Cardiac fibroblast (primary cell): ENCODE measurements around the gene BCL2L11.

Experiments
- DNase-seq, 2 donors: peaks; one replicate each; pipeline versions ENCODE4 v3.0.0 to v3.0.0-alpha.2; 2010; ENCODE audit warnings: low read depth in 2 of 2
- H3K4me3 ChIP-seq, 2 donors: replicated peaks in 1 of 2; 1 replicate in 1 of 2; 2 replicates in 1 of 2; pipeline ENCODE4 v1.5.1; 2011; ENCODE audit warnings: low read depth in 2 of 2, low read length in 2 of 2, mild to moderate bottlenecking in 2 of 2, moderate library complexity in 1 of 2
- TF ChIP-seq, protein P1 (sequence below): IDR thresholded peaks from one replicate; pipeline ENCODE4 v1.5.1; 2011; ENCODE audit warnings: low read depth, mild to moderate bottlenecking, low read length, inconsistent platforms

The BCL2L11 gene

DNA sequence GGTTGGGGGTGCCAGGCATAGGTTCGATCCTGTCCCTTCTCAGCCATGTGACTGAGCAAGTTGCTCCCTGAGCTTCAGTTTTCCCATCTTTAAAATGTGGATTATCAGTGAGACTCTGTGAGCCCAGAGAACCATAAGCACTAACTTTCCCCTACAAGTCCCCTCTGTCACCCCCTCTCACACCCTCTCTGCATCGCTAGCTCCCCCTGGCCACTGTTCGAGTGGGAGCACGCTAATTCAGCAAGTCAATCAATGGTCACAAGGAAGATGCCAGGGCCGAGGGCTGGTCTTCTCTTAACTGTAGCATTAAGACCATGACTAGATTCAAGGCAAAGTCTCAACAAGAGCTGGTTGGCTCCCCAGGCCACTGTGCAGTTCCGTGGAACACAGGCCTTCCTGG lies 66.2 kb downstream of the BCL2L11 start:
- TF ChIP-seq, protein P1, sequence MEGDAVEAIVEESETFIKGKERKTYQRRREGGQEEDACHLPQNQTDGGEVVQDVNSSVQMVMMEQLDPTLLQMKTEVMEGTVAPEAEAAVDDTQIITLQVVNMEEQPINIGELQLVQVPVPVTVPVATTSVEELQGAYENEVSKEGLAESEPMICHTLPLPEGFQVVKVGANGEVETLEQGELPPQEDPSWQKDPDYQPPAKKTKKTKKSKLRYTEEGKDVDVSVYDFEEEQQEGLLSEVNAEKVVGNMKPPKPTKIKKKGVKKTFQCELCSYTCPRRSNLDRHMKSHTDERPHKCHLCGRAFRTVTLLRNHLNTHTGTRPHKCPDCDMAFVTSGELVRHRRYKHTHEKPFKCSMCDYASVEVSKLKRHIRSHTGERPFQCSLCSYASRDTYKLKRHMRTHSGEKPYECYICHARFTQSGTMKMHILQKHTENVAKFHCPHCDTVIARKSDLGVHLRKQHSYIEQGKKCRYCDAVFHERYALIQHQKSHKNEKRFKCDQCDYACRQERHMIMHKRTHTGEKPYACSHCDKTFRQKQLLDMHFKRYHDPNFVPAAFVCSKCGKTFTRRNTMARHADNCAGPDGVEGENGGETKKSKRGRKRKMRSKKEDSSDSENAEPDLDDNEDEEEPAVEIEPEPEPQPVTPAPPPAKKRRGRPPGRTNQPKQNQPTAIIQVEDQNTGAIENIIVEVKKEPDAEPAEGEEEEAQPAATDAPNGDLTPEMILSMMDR = no peak
- no peak for DNase-seq
- H3K4me3 ChIP-seq = no peak overlapping the region

DNA sequence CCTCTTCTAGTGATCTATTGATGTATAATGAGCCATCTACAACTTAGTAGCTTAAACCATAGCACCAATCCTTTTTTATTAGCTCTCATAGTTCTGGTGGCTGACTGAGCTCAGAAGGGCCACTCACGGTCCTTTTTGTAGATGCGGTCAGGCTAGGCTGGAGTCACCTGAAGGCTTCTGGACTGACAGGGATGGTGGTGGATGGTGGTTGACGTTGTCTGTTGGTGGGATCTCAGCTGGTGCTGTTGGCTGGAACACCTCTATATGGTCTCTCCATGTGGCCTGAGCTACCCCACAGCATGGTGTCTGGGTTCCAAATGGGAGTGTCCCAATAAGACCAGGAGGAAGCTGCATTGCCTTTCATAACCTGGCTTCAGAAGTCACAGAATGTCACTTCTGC lies 68.0 kb downstream of the BCL2L11 start:
- no peak overlapping the region for H3K4me3 ChIP-seq
- no peak for DNase-seq
- TF ChIP-seq, protein P1 = no peak

- TF ChIP-seq, protein P1 = no peak
- DNase-seq = no peak
- no peak overlapping the region for H3K4me3 ChIP-seq
Measured at GRCh38 chr2:111189106-111189505, 68.4 kb downstream of the BCL2L11 start.

DNA sequence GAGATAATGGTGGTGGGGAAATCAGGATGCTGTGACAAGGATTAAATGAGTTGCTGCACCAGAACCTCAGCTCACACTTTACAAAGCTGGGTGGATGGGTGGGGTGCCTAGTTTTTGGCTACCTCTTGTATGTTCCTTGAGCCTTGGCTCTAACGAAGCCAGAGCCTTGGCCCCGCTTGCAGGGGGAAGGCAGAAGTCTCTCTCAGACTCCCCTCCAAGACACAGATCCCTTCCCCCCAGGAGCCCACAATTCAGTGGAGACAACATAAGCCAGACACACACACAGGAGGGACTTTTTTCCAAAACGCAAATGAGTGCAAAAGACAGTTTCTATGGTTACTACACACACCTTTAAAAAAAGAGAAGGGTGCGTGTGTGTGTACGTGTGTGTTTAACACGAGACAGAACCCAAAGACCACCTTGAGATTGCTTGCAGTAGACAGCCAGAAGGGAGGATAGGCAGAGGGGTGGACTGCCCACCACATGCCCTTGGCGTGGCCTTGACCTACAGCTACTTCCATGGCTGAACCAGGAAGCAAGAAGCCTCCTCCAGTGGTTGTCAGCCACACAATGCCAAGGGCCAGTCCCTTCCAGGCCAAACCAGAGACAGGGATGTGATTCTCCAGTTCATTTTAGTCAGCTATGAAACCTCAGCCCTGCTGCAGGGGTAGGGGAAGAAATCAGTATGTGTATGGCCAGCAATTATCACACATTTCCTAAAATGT lies 70.3 kb downstream of the BCL2L11 start:
- TF ChIP-seq, protein P1 = no peak
- no peak for DNase-seq

DNA sequence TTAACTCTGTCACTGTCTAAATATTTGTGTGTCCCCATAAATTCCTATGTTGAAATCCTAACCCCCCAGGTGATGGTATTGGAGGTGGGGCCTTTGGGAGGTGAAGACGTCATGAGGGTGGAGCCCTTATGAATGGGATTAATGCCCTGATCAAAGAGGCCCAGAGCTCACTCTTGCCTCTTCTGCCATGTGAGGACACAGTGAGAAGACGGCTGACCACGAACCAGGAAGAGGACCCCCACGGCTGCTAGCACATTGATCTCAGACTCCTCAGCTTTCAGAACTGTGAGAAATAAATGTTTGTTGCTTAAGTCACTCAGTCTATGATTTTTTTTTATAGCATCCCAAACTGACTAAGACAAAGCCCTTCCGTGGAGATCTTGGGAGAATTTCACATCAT lies 71.2 kb downstream of the BCL2L11 start:
- no peak overlapping the region for H3K4me3 ChIP-seq
- TF ChIP-seq, protein P1 = no peak
- DNase-seq = no peak

More for the DNA sequence above, 70.3 kb downstream of the BCL2L11 start:
- no peak overlapping the region for H3K4me3 ChIP-seq

DNA sequence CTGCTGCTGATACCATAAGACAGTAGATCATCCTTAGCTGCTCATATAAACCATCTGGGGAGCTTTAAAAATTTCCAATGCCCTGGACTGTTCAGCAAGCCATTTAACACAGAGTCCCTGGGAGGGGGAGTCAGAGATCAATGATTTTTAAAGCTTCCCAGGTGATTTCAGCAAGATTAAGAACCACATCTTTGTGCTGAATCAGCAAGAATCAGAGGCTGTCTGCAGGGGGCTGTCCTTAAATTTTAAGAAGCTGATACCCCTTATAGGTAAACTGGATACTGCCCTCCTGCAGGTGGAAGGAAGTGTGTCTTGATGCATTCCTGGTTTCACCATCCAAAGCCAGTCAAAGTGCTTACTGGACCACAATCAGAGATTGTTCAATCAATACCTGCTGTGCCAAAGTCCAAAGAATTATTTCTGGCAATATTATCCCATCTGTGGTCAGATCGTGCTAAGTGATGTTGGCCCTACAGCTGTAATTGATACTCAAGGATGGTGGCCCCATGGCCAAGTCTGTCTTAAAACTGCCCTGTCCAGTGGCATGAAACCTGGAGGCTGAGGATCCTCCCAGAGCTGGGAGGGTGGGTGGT lies 72.2 kb downstream of the BCL2L11 start:
- no peak for DNase-seq
- H3K4me3 ChIP-seq = no peak overlapping the region
- TF ChIP-seq, protein P1 = no peak
